ENCODE results near the gene MAP3K3. TPM values are rescaled to one million over a fixed set of nuclear protein-coding genes. Genes with fewer than 3 reads are reported as not detected.

Gene MAP3K3
- 15.3 and 18.1 TPM in 2 replicates for total RNA-seq (2014; rRNA removed; shearing (Covaris generic))

DNA sequence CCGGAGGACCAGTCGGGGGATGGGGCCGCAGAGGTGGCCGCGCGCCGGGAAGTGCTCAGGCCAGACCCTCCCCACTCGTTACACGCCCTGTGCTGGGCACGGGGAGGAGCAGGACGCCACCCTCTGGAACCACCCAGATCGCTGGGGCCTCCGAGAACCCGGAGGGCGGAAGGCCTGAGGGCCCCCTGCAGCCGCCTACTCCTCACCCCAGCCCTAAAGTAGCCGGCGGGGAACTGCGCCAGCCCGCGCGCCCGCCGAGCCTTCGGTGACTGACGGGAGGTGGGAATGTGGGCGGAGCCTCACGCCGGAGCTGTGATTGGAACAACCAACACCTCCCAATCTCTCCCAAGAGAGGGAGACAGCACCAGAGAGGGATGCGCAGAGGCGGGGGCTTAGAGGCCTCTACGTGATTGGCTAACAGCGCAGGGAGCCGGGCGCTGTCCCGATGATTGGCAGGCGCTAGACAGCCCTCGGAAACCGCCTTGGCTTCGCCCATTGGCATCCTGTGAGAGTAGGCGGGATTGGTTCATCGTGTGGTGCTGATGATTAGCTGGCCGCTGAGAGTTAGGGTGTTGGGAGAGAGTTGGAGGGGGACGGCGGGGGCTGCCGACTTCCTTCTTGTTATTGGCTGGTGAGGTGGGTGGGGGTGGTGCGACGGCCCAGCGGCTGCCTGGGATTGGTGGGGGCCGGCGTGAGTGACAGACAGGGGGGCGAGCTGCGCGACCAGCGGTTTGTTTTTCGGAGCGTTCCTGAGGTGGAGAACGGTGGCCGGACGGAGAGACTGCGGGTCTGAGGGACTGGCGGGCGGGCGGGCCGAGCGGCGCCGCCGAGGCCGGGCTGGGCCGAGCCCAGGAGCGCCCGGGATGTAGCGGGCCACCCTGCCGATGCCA, at the start of gene MAP3K3:
Gene MAP3K3 (plus strand): TSS at position 734 of the 890 bp plus-strand sequence. CDS start 343 bp downstream, outside the sequence.
- DNase-seq (ENCODE audit: low read depth) = peak; percentile 100

GRCh38 chr17:63573634-63574033, 48.6 kb upstream of the MAP3K3 start:
- DNase-seq (ENCODE audit: low read depth) = no peak

DNA sequence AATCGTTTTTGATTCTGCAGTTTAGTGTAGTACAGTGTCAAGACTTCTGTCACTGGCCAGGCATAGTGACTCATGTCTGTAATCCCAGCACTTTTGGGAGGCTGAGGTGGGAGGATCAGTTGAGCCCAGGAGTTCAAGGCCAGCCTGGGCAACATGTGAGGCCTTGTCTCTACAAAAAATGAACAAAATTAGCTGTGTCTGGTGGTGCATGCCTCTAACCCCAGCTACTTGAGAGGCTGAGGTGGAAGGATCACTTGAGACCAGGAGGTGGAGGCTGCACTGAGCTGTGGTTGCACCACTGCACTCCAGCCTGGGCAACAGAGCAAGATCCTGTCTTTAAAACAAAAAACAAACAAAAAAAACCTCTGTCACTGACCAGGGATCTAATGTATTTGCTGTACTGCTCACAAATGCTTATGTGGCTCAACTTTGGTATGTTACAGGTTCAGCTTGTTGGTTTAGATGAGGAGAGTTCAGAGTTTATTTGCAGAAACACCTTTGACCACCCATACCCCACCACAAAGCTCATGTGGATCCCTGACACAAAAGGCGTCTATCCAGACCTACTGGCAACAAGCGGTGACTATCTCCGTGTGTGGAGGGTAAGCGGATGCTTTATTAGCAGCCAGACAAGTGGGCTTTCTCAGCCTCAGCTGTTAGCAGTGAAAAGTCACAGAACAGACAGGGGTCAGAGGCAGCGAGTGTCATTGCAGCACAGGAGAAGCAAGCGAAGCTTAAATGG, 44.0 kb upstream of the MAP3K3 start:
- no peak for DNase-seq (ENCODE audit: low read depth)

GRCh38 chr17:63578769-63579111, 43.5 kb upstream of the MAP3K3 start:
- no peak for DNase-seq (ENCODE audit: low read depth)

- no peak for DNase-seq (ENCODE audit: low read depth)
These were observed 42.6 kb upstream of the MAP3K3 start for GRCh38 chr17:63579633-63580032.

DNA sequence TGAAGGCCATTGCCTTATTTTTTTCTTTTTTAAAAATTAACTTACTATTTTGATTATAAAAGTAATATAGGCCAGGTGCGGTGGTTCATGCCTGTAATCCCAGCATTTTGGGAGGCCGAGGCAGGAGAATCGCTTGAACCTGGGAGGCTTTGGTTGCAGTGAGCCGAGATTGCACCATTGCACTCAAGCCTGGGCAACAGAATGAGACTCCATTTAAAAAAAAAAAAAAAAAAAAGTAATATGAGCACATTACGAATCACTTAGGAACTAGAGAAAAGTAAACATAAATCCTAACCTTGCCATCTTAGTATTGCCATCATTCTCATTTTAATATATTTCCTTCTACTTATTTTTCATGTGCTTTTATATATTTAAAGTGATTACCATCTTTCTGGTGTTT, 34.4 kb upstream of the MAP3K3 start:
- DNase-seq (ENCODE audit: low read depth) = no peak

- DNase-seq (ENCODE audit: low read depth) = no peak
These were observed 33.4 kb upstream of the MAP3K3 start for GRCh38 chr17:63588797-63589196.

DNA sequence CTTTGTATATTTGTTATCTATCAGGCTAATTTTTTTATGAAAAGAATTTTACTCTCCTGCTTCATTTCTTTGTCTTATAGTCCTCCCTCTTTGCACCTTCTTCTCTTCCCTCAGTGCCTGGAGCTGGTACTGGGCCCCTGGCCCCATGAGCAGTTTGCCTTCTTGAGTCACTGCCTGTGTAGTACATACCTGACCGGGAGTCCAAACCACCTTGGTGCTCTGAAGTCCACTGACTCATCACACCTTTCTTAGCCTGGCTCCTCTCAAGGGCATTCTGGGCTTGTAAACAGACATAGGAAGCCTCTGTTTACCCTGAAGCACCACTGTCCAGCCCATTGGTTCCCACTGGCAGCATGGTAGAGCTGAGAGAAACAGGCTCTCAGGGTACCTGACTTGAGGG, 32.6 kb upstream of the MAP3K3 start:
- no peak for DNase-seq (ENCODE audit: low read depth)

- DNase-seq (ENCODE audit: low read depth) = no peak
These were observed 29.4 kb upstream of the MAP3K3 start for GRCh38 chr17:63592797-63593196.

GRCh38 chr17:63595132-63595531, 27.1 kb upstream of the MAP3K3 start:
- no peak for DNase-seq (ENCODE audit: low read depth)

- no peak for DNase-seq (ENCODE audit: low read depth)
These were observed 25.2 kb upstream of the MAP3K3 start for GRCh38 chr17:63596856-63597586.

- no peak for DNase-seq (ENCODE audit: low read depth)
These were observed 23.9 kb upstream of the MAP3K3 start for GRCh38 chr17:63598281-63598680.

DNA sequence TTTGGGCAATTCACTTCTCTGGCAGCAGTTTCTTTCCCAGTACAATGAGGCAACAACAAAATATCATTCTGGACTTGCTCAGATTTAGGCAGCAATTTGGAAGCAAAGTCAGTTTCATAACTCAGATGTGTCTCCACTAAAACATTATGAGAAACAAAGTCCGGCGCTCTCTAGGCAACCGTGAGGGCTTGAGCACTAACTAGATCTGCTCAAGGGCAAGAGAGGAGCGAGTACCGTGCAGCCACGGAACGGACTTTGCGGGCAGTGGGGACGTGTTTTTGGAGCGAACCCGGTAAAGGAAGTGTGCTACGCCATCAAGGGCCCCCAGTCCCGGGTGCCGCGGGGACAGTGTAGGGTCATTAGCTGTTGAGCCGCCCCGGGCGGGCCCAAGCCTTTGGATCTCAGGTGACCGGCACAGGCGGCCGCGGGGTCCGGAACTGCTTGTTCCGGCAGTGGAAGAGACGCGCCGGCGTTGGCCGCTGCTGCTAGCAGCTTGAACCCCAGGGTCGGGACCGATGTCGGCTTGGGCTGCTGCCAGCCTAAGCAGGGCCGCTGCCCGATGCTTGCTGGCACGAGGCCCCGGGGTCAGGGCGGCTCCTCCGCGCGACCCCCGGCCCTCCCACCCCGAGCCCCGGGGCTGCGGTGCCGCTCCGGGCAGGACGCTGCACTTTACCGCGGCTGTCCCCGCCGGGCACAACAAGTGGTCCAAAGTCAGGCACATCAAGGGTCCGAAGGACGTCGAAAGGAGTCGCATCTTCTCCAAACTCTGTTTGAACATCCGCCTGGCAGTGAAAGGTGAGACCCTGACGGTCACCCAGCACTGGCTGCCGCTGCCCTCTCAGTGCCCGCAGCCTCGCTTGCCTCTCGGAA, 21.4 kb upstream of the MAP3K3 start, which contains the start of gene TACO1:
Gene TACO1 (plus strand): TSS at position 327 of the 870 bp plus-strand sequence. CDS start 189 bp downstream, at position 516.
- DNase-seq (ENCODE audit: low read depth) = peak; percentile 78

DNA sequence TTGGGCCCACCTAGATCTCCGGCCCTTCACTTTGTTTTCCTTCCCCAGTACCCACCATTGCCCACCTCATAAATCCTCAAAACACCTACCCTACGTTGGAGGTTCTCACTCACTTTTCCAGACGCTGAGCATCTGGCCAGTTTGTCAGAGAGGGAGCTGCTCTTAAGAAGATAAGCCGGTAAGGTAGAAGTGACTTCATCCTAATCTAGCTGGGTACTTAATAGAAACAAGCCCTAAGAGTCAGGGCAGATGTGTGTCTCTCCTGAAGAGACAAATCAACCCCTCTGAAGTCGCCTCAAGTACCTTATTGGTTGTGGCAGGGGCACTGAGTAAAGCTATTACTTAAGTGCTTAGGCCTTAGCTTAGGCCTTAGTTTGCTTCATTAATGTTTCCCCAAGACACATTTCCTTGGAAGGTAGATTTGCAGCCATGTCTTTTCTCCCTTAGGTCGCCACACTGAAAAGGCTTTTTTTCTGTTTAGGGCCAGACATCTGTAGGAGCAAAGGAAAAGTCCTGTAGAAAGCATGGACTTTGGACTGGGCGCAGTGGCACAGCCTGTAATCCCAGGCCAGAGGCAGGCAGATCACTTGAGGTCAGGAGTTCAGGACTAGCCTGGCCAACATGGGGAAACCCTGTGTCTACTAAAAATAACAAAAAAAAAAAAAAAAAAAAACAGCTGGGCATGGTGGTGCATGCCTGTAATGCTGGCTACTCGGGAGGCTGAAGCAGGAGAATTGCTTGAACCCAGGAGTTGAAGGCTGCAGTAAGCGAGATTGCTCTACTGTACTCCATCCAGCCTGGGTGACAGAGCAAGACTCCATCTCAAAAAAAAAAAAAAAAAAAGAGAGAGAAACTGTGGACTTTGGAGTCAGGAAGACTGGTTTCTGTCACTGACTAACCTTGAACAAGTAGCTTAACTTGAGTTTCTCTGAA, 20.5 kb upstream of the MAP3K3 start:
- no peak for DNase-seq (ENCODE audit: low read depth)

DNA sequence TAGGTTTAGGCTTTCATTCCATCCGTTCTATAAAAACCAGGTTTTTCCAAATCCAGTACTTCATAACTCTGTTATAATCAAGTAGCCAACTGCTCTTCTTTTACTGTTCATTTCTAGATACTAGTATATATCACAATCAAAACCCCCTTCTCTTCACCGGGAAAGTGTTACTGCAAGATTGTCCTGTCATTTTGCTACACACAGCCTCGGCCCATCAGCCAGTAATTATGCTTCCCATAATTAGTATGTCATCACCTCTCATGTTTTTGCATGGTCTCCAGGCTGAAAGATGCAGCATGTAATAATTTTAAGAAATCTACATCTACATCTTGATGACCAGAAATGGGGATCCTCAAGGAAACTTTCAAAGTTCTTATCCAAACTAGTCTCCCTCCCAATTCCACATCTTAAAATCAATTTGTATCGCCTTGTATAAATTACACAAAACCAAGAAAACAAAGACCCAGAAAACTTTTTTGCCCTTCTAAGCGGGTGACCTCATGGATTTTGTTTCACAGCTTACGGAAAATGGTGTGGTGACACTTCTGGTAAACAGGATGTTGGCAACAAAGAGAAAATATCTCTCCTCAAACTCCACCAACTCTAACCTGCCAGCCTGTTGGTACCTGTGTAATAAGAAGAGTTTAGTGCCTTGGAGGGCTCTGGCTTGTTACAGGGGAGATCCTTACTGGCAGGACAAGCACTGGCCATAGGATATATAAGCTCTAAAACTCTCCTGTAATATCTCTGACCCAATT, 12.2 kb upstream of the MAP3K3 start:
- no peak for DNase-seq (ENCODE audit: low read depth)

GRCh38 chr17:63610854-63611253, 11.4 kb upstream of the MAP3K3 start:
- DNase-seq (ENCODE audit: low read depth) = no peak

- DNase-seq (ENCODE audit: low read depth) = no peak
These were observed 10.9 kb upstream of the MAP3K3 start for GRCh38 chr17:63611354-63611753.

DNA sequence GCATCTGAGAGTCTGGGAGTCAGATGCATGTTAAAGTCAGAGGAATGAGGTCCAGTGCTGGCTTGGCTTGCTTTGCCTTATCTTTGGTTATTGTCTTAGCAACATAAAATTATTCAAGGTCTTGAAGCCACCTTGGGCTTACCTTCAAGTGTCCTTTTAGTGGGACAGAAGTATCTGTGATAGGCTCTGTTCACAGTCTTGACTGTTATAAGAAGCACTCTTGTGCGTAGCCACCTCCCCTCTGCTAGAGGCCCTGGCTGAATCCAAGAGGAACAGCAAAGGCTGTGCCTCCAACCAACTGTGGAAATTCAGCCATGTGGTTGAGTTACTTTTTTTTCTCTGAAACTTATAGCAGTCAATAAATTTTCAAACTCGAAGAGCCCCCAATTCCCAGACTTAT, 8.6 kb upstream of the MAP3K3 start:
- DNase-seq (ENCODE audit: low read depth) = no peak

DNA sequence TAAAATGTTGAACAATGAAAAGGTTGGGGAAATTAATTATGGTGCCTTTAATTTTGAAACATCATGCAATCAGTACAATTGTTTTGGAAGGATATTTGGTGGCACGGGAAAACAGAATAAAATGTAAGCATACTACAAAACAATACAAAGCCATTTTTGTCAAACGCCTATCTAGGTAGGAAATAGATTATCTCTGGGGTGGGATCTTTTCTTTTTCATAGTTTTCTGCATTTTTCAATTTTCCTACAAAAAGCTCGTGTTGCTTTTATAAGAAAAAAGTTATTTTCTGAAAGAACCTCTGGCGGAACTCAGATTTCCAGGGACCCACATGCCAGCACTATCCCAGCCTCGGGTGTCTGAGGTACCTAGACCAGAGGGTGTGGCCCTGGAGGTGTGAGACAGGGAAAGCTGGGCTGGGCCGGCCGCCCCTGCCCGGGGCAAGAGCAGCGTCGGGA, 961 bp upstream of the MAP3K3 start:
- DNase-seq (ENCODE audit: low read depth) = no peak

Data from RPMI7951 (cell line).